ENCODE results near the gene MORC1.

The MORC1 gene

DNA sequence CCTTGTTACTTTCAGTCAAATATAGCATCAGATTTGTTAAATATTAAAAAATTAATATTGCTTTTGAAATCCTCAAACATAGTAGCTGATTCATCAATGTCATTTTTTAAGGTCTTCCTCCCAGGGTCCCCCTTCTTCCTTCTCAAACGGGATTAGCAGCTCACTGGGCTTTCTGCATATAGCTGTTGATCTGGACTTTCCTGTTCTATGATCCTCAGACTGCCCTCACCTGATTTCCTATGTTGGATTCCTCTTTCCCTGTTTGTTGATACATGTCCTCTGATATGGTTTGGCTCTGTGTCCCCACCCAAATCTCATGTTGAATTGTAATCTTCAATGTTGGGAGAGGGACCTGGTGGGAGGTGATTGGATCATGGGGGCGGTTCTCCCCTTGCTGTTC, 170.1 kb downstream of the MORC1 start:
- H3K4me3 ChIP-seq (ENCODE audit: low read depth, low read length) = no peak overlapping the region
- no peak for DNase-seq (ENCODE audit: low read depth)
- no peak for TF ChIP-seq CTCF (conservative IDR thresholded peaks at IDR 0.05; ENCODE audit: low read depth, low read length)

DNA sequence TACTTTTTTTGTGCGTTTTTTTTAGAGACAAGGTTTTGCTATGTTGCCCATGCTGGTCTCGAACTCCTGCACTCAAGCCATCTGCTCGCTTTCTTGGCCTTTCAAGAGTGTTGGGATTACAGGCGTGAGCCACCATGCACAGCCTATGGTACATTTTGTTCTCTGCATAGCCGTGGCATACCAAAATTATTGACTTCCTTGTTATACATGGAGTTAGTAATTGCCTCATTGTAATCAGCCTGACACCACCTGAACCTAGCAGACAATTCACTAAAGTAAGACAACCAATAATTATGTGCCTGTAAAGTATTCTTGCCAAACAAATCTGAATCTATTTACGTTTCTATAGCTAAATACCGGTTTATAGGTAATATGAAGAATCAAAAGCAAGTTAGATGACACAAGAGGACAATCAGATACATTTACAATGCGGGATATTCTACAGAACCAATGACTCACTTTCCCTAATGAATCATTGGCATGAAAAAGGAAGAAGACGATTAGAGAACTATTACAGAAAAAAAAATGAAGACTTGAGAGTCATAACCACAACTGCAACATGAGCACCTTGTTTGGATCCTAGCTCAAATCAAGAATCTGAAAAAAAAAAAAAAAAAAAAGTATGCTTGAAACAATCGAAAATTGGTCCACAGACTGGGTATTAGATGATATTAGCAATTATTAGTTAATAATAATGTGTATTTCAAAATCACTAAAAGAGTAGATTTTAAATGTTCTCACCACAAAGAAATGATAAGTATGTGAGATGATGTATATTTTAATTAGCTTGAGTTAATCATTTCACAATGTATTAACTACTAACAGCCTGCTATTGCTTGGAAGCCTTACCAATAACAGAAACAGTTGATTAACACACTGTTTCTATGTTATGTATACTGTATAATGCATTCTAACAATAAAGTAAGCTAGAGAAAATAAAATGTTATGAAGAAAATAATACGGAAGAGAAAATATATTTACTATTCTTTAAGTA, 171.3 kb downstream of the MORC1 start:
- H3K4me3 ChIP-seq (ENCODE audit: low read depth, low read length) = no peak overlapping the region
- TF ChIP-seq CTCF (conservative IDR thresholded peaks at IDR 0.05; ENCODE audit: low read depth, low read length) = no peak
- no peak for DNase-seq (ENCODE audit: low read depth)

- H3K4me3 ChIP-seq (ENCODE audit: low read depth, low read length) = no peak overlapping the region
- no peak for TF ChIP-seq CTCF (conservative IDR thresholded peaks at IDR 0.05; ENCODE audit: low read depth, low read length)
- no peak for DNase-seq (ENCODE audit: low read depth)
These were observed 177.2 kb downstream of the MORC1 start for GRCh38 chr3:108940568-108941263.

GRCh38 chr3:108940166-108940565, 177.8 kb downstream of the MORC1 start:
- no peak for TF ChIP-seq CTCF (conservative IDR thresholded peaks at IDR 0.05; ENCODE audit: low read depth, low read length)
- DNase-seq (ENCODE audit: low read depth) = no peak
- H3K4me3 ChIP-seq (ENCODE audit: low read depth, low read length) = no peak overlapping the region

- DNase-seq (ENCODE audit: low read depth) = no peak
- TF ChIP-seq CTCF (conservative IDR thresholded peaks at IDR 0.05; ENCODE audit: low read depth, low read length) = no peak
- no peak overlapping the region for H3K4me3 ChIP-seq (ENCODE audit: low read depth, low read length)
These were observed 180.8 kb downstream of the MORC1 start for GRCh38 chr3:108936924-108937689.

GRCh38 chr3:108931035-108931434, 186.9 kb downstream of the MORC1 start:
- H3K4me3 ChIP-seq (ENCODE audit: low read depth, low read length) = no peak overlapping the region
- no peak for DNase-seq (ENCODE audit: low read depth)
- no peak for TF ChIP-seq CTCF (conservative IDR thresholded peaks at IDR 0.05; ENCODE audit: low read depth, low read length)

Measured in choroid plexus epithelial cell (primary cell).